ENCODE data around the gene LILRB5.
A peak's percentile ranks its signal among the peaks of the same experiment; 100 is the strongest.
"Not testable (repeated sequence)": the region's sequence is repeated elsewhere in the genome, so short reads cannot be mapped to it uniquely, and the experiment has no call there.

LILRB5 gene
- 0 to 0.10 (median 0) reads per million in 9 experiments for total RNA-seq

DNA sequence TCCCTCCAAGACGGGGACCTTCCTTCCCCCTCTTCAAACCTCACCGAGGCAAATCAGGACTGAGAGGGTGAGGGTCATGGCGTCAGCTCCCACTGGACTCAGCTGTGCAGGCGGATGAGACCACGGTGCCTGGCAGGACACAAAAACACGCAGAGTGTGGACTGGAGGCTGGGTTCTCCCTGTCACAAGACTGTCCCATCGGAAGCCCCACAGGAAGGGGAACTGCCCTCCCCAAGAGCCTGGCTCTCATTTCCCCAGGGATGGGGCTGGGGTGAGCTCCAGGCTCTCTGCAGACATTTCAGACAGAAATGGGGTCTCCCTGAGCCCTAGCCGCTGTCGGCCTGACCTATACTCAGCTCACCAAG lies at the start of gene LILRB5:
LILRB5 (minus strand) TSS at position 158 of the 365 bp plus-strand sequence; CDS start at position 78, 80 bp downstream.
- Mint-ChIP-seq H3K4me3 (no peak within 1 kb of the TSS), H3K36me3 (ENCODE audit: insufficient read depth) (no peaks in the 10 kb centered on the region), H3K27me3 (peaks cover 20 to 48% of the 10 kb centered on the region in 2 donors), H3K27ac (no peak within 1 kb of the TSS), H3K9me3 (no peaks in the 10 kb centered on the region), H3K4me1 (ENCODE audit: low read depth in 2 of 2) (peaks cover 0 to 3% of the 10 kb centered on the region in 2 donors)
- ATAC-seq (replicated peaks): no peak
- DNase-seq: no peak

- DNase-seq (no peak), ATAC-seq (replicated peaks) (no peak)
- peaks cover 8% of the 10 kb centered on the region for H3K36me3 Mint-ChIP-seq (ENCODE audit: insufficient read depth)
- peaks cover 0 to 14% of the 10 kb centered on the region in 2 donors for H3K4me1 Mint-ChIP-seq (ENCODE audit: low read depth in 2 of 2)
- H3K27me3 Mint-ChIP-seq: peaks cover 30 to 45% of the 10 kb centered on the region in 2 donors
- H3K9me3 Mint-ChIP-seq: no peaks in the 10 kb centered on the region
- no peak overlapping the region for H3K4me3 Mint-ChIP-seq
- H3K27ac Mint-ChIP-seq: no peak overlapping the region
These were observed 48.1 kb upstream of the LILRB5 start for GRCh38 chr19:54305141-54305540.

DNA sequence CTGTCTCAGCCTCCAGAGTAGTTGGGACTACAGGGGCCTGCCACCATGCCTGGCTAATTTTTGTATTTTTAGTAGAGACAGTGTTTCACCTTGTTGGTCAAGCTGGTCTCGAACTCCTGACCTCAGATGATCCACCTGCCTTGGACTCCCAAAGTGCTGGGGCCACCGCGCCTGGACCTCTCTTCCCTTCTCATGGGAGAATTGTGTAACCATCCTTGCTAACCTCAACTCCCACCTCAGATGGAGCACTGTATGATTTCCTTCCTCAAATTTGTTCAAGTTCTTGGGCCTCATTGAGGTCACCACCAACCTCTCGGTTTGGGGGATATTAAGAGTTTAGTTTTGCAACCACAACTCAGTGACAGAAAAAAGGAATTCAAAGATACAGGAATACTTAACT lies 45.2 kb upstream of the LILRB5 start:
- H3K4me3 Mint-ChIP-seq: no peak overlapping the region
- no peak overlapping the region for H3K27ac Mint-ChIP-seq
- H3K36me3 Mint-ChIP-seq (ENCODE audit: insufficient read depth): peaks cover 6% of the 10 kb centered on the region
- H3K27me3 Mint-ChIP-seq: peaks cover 29 to 55% of the 10 kb centered on the region in 2 donors
- peaks cover 0 to 16% of the 10 kb centered on the region in 2 donors for H3K4me1 Mint-ChIP-seq (ENCODE audit: low read depth in 2 of 2)
- no peak for DNase-seq
- H3K9me3 Mint-ChIP-seq: no peaks in the 10 kb centered on the region
- no peak for ATAC-seq (replicated peaks)

GRCh38 chr19:54299515-54299914 lies 42.4 kb upstream of the LILRB5 start:
- Mint-ChIP-seq H3K27me3 (peaks cover 21 to 40% of the 10 kb centered on the region in 2 donors), H3K4me1 (ENCODE audit: low read depth in 2 of 2) (peaks cover 0 to 9% of the 10 kb centered on the region in 2 donors), H3K36me3 (ENCODE audit: insufficient read depth) (peaks cover 3% of the 10 kb centered on the region), H3K4me3 (no peak overlapping the region), H3K9me3 (no peaks in the 10 kb centered on the region), H3K27ac (no peak overlapping the region)
- no peak for ATAC-seq (replicated peaks)
- no peak for DNase-seq

DNA sequence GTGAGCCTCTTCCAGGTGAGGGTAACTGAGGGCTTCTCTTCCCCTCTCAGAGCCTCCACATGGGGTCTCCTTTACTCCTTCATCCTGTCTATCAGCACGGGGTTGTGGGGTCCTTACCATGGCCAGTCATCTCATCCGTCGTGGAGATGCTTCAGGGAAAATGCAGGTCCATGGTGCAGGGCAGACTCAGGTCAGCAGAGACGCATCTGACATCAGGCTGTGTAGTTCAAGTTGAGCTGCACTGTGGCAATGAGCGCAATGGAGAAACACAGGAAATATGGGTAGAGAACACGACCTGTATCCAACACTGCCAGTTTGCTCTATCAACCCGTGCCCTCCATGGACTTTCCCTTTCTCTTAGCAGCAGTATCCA lies 42.0 kb upstream of the LILRB5 start:
- no peak overlapping the region for H3K4me3 Mint-ChIP-seq
- no peaks in the 10 kb centered on the region for H3K9me3 Mint-ChIP-seq
- H3K4me1 Mint-ChIP-seq (ENCODE audit: low read depth in 2 of 2): peaks cover 0 to 5% of the 10 kb centered on the region in 2 donors
- H3K27ac Mint-ChIP-seq: no peak overlapping the region
- ATAC-seq (replicated peaks) (no peak), DNase-seq (no peak)
- peaks cover 3% of the 10 kb centered on the region for H3K36me3 Mint-ChIP-seq (ENCODE audit: insufficient read depth)
- peaks cover 24 to 44% of the 10 kb centered on the region in 2 donors for H3K27me3 Mint-ChIP-seq

GRCh38 chr19:54298357-54299125 lies 41.5 kb upstream of the LILRB5 start:
- Mint-ChIP-seq H3K27me3 (peaks cover 30 to 45% of the 10 kb centered on the region in 2 donors), H3K27ac (no peak overlapping the region), H3K9me3 (no peaks in the 10 kb centered on the region), H3K4me3 (no peak overlapping the region), H3K4me1 (ENCODE audit: low read depth in 2 of 2) (peaks cover 0 to 2% of the 10 kb centered on the region in 2 donors), H3K36me3 (ENCODE audit: insufficient read depth) (peaks cover 3% of the 10 kb centered on the region)
- no peak for ATAC-seq (replicated peaks)
- DNase-seq: no peak

- Mint-ChIP-seq H3K9me3 (no peaks in the 10 kb centered on the region), H3K27me3 (peaks cover 31 to 45% of the 10 kb centered on the region in 2 donors), H3K27ac (no peak overlapping the region), H3K36me3 (ENCODE audit: insufficient read depth) (peaks cover 3% of the 10 kb centered on the region), H3K4me3 (no peak overlapping the region), H3K4me1 (ENCODE audit: low read depth in 2 of 2) (peaks cover 2 to 3% of the 10 kb centered on the region in 2 donors)
- DNase-seq: no peak
- ATAC-seq (replicated peaks): no peak
These were observed 40.8 kb upstream of the LILRB5 start for GRCh38 chr19:54297759-54298305.

GRCh38 chr19:54294539-54294938 lies 37.5 kb upstream of the LILRB5 start:
- H3K36me3 Mint-ChIP-seq (ENCODE audit: insufficient read depth): no peaks in the 10 kb centered on the region
- peaks cover 3 to 6% of the 10 kb centered on the region in 2 donors for H3K4me1 Mint-ChIP-seq (ENCODE audit: low read depth in 2 of 2)
- no peak overlapping the region for H3K4me3 Mint-ChIP-seq
- H3K27me3 Mint-ChIP-seq: peaks cover 34 to 42% of the 10 kb centered on the region in 2 donors
- DNase-seq (no peak), ATAC-seq (replicated peaks) (no peak)
- no peak overlapping the region for H3K27ac Mint-ChIP-seq
- H3K9me3 Mint-ChIP-seq: no peaks in the 10 kb centered on the region

DNA sequence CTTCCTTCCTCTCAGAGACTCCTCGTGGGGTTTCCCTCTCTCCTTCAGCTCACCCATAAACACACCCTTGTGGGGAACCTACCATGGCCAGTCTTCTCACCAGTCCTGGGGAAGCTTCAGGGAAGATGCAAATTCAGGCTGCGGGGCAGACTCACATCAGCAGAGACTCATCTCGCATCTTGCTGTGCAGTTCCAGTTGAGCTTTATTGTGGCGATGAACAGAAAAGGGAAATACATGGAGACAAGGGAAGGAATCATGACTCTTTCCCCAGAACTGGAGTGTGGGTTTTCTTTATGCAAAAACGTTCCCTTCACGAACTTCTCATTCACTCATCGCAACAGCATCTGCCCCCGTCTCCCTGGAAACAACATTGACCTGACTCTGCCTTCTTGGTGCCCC lies 32.1 kb upstream of the LILRB5 start:
- H3K27me3 Mint-ChIP-seq: peaks cover 37 to 47% of the 10 kb centered on the region in 2 donors
- not testable (repeated sequence) for H3K4me3 Mint-ChIP-seq; H3K9me3 Mint-ChIP-seq; H3K36me3 Mint-ChIP-seq (ENCODE audit: insufficient read depth); H3K27ac Mint-ChIP-seq; ATAC-seq (replicated peaks); DNase-seq; H3K4me1 Mint-ChIP-seq (ENCODE audit: low read depth in 2 of 2)

DNA sequence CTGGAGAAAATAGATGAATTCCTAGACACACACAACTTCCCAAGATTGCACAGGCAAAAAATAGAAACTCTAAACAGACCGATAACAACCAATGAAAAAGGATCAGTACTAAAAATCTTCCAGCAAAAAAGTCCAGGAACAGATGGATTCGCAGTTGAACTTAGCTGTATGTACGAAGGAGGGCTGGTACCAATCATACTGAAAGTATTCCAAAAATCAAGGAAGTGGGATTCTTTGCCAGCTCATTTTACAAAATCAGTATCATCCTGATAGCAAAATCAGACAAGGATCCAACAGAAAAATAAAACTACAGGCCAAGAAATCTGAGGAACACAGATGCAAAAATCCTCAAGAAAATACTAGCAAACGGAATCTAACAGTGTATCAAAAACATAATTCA lies 30.4 kb upstream of the LILRB5 start:
- Mint-ChIP-seq H3K4me3 (no peak overlapping the region), H3K27me3 (peaks cover 34 to 62% of the 10 kb centered on the region in 2 donors)

GRCh38 chr19:54286283-54286682 lies 29.2 kb upstream of the LILRB5 start:
- H3K4me1 Mint-ChIP-seq (ENCODE audit: low read depth in 2 of 2); H3K9me3 Mint-ChIP-seq; H3K36me3 Mint-ChIP-seq (ENCODE audit: insufficient read depth); DNase-seq; H3K4me3 Mint-ChIP-seq: not testable (repeated sequence)
- peaks cover 44 to 74% of the 10 kb centered on the region in 2 donors for H3K27me3 Mint-ChIP-seq
- H3K27ac Mint-ChIP-seq: peak overlapping the region; percentile 24 to 26
- peak; percentile 54 for ATAC-seq (replicated peaks)

More for the DNA sequence above, 30.4 kb upstream of the LILRB5 start:
- Mint-ChIP-seq H3K27ac (no peak overlapping the region), H3K4me1 (ENCODE audit: low read depth in 2 of 2) (peaks cover 4 to 8% of the 10 kb centered on the region in 2 donors), H3K9me3 (no peaks in the 10 kb centered on the region), H3K36me3 (ENCODE audit: insufficient read depth) (no peaks in the 10 kb centered on the region)
- ATAC-seq (replicated peaks) (no peak), DNase-seq (no peak)

DNA sequence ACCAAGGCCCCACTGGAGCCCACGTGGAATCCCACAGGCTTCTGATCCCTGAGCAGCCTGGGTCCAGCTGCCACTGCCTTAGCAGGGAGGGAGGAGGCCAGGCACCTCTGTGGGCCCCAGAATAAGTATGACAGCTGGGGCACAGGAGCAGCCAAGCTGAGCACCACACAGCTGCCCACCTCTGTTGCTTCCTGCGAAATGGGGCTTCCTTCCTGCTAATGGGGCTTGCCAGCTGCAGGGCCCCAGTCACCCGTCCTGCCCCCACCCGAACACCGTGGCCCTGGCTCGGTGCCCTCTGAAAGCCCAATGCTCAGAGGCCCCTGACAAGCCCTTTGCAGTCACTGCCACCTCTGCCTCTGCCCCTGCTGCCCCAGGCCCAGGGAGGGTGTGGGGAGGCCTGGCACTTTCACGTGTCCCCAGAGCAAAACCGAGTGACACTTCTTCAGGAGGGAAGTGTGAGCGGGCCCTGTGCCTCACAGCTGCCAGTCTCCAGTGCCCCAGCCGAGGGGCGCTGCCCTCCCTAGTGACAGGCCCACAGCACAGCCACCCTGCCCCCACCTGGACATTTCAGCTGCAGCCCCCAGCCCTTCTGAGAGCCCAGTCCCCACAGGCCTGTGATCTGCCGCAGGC lies 28.5 kb upstream of the LILRB5 start:
- not testable (repeated sequence) for H3K36me3 Mint-ChIP-seq (ENCODE audit: insufficient read depth); H3K9me3 Mint-ChIP-seq; H3K4me3 Mint-ChIP-seq; H3K4me1 Mint-ChIP-seq (ENCODE audit: low read depth in 2 of 2)
- ATAC-seq (replicated peaks) (peak; percentile 83), DNase-seq (peak in 1 of 3 experiments; percentile 18)
- Mint-ChIP-seq H3K27me3 (peaks cover 46 to 77% of the 10 kb centered on the region in 2 donors), H3K27ac (peak overlapping the region; percentile 24 to 26)

GRCh38 chr19:54282686-54283470 lies 25.8 kb upstream of the LILRB5 start:
- DNase-seq (no peak), ATAC-seq (replicated peaks) (no peak)
- H3K36me3 Mint-ChIP-seq (ENCODE audit: insufficient read depth): no peaks in the 10 kb centered on the region
- peaks cover 4 to 6% of the 10 kb centered on the region in 2 donors for H3K4me1 Mint-ChIP-seq (ENCODE audit: low read depth in 2 of 2)
- peaks cover 50 to 77% of the 10 kb centered on the region in 2 donors for H3K27me3 Mint-ChIP-seq
- no peak overlapping the region for H3K27ac Mint-ChIP-seq
- H3K9me3 Mint-ChIP-seq: no peaks in the 10 kb centered on the region
- no peak overlapping the region for H3K4me3 Mint-ChIP-seq
